HG03139 (cell line): ENCODE measurements around the gene IKBKE.

ENCODE experiments used
- ATAC-seq: cut with Tn5 transposase; IDR thresholded peaks from one replicate; pipeline ENCODE4 v1.9.1; 2021; ENCODE audit not compliant: unreplicated experiment

IKBKE gene

DNA sequence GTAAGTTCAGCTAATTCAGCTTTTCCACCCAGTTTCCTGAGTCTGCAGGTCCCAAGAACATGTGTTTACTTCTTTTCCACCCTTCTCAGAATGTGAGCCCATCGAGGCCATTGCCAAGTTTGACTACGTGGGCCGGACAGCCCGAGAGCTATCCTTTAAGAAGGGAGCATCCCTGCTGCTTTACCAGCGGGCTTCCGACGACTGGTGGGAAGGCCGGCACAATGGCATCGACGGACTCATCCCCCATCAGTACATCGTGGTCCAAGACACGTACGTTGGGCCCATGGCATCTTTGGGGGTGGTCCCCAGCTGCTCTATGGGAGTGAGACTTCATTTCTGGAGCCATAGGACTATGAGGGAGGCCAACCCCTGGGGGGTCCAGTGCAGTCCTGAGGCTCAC is 17.2 kb upstream of the IKBKE start:
- no peak for ATAC-seq

DNA sequence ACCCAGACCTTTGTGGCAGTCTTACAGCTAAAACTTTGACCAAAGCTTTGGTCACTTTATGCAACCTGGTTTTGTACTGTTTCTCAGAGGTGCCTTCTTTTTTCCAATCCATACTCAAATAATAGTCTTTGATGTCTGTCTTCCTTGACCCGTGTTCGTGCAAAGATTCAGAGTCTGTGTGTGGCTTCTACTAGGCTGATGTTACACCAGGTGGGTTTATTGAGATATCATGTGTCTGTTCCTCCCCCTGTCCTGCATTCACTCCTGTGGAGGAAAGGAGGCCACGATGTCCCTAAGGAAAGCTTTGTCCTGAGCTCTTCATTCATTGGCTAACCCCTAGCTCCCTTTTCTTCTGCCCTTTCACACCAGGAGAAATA is 15.0 kb upstream of the IKBKE start:
- no peak for ATAC-seq

DNA sequence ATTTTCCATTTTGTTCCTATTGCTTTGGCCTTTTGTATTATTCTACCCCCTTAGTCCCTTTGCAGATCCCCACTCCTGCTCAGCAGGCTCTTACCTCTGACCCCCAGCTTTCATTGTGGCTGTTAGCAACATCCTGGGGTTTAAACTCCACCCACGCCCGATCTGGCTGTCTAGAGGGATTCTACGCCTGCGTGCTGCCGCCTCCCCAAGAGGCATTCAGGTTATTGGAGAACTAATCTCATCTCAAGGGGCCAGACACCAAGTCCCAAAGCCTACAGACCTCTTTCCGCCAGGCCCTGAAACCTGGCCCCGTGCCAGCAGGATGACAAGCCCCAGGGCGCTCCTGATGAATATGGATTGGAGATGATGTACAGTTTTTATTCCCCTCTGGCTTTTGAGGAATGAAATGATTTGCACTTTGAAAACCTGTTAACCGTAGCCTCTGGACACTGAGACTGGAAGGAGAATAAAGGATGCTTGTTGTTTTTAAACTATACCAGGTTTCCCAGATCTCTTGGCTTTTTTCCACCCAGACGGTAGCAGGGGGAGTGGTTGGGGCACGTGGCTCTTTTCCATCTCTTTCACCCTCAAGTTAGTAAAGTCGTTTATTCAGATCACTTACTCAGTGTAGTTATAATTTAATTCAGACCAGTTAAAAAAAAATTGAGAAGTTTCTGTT is 14.5 kb upstream of the IKBKE start:
- ATAC-seq: no peak

DNA sequence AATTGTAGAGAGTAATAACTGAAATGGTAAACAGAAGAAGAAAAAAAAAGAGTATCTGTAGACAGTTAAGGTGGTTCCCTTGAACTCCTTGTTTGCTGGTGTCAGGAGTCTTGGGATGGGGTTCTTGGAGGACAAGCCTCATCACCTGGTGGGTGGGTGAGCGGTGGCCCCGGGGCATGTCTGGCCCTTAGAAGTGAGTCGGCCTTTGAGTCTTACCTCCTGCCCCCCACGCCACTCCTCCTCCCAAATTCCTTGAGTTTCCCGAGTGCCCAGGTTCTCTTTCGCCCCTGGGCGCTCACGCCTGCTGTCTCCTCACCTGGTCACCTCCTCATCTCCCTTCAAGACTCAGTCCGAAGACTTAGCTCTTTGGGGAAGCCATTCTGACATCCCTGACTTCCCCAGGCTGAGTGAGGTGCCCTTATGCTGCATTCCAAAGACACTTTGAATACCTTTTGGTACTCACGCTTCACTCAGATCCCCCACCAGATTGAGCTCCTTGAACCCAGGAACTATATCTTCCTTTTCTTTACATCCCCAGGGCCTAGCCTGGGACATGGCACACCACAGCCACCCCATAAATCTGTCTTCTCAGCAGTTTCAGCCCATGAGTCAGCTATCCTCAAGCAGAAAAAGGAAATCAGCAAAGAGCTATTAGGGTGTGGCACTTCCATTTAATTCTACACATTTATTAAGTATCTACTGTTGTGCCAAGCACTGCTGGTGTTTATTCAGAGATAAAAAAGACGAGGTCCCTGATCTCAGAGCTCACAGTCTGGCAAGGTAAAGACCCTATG is 13.5 kb upstream of the IKBKE start:
- no peak for ATAC-seq

DNA sequence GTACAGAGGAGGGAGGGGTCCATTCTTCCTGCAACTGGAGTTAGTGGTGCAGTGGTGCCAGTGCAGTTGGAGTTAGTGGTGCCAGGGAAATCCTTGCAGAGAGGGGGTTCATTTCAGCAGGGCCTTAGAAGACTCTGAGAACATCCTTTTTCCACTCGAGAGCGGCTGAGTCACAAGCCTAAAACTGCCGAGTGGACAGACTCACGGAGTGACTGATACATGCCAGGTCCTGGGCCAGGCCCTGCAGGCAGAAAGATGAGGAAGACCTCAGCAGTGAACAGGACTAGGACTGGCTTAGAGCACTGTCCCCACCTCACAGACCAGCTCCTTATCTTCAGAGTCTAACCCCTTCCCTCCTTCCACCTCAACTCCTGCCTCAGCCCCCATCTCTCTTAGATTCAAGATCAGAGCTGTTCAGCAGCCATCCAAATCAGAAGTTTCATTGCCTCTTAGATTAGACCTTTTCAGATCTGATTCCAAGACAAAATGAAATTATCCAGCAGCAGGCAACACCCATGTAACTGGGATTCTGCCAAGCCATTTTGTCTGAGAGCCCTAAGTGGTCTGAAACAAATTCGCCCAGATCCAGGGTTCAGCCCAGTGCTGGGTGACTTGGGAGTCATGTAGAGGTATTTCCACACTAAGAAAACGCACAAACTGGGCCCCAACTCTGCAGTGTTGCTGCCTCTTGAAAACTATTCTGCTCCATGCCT is 12.7 kb upstream of the IKBKE start:
- no peak for ATAC-seq

DNA sequence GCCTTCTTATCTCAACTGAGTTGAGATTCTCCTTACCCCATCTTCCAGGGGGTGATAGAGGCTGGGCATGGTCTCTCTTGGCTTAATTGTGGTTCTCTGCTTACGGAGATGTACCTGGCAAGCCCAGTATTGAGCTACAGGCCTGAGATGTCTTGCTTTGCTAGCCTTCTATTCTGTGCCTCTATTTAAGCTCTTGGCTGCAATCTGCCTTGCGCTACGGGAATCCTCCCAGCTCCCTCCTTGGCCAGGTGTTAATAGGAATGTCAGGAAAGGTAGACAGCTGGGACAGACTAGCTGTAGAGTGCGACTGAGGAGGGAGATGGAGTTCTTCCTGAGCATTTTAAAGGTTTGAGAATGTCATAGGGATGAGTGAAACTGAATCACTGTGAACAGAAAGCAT is 10.6 kb upstream of the IKBKE start:
- no peak for ATAC-seq

DNA sequence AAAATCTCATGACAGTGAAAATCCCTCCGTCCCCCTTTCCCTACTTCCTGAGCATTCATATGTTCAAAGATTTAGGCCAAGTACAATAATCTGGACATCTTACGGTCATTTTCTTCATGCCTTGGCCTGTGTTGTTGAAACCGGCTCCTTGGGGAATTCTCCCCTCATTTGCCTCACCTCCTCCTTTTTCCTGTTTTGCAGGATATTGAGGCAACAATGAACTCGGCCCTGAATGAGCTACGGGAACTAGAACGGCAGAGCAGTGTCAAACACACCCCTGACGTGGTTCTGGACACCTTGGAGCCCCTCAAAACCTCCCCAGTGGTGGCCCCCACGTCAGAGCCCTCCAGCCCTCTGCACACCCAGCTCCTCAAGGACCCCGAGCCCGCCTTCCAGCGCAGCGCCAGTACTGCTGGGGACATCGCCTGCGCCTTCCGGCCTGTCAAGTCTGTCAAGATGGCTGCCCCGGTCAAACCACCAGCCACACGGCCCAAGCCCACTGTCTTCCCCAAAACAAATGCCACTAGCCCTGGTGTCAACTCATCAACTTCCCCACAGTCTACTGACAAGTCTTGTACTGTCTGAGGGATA is 9.3 kb upstream of the IKBKE start:
- no peak for ATAC-seq

DNA sequence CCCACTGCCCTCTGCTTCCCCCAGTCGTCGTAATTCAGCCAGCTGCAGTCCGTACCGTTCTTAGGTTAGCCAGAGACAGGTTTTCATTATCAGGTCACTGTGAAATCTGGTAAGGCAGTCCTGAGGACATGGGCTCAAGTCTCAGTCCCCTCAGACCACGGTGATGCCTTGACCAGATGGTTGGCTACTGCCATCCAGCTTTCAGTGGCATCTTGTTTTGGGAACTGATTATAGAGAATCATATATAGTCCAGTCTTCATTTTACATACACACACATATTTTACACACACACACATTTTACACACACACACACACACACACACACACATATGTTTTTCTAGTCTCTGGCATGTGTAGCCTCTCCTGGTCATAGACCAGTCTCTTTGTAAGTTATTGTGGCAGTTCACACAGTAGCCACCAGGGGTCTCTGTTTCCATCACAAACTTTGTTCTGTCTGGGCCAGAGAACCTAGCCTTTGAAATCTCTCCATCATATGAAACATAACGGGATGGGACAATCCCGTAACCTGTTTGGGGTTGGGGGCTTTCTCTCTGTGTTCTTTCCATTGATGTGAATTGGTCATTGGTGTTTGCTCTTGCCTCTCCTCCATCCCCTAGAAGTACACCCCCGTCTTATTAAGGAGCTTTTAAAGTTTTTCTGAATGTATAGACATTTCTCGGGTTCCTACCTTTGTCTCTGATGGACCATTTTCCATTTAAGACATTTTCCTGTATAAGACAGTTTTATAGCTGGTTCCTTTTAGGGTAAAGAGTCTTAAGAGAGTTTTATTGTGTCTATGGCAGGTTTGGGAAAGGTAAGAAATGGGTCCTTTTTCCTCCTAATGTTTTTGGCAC is 8.4 kb upstream of the IKBKE start:
- no peak for ATAC-seq

DNA sequence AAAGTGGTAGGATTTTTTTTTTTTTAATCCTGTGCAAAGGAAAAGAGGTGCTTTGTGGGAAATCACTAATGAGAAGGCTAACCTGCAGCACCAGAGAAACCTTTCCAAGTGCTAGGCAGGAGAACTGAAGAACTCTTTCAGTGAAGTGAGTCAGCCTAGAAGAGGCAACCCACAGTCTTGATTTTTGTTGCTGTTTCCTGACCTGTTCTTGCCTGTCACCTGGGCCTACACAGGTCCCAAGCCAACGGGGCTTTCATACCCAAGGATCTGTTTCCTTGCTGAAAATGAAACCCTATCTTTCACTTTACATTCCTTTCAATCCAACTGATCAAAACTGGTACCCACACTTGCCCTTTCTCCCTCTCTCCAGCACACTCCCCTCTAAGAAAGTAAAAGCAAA is 7.1 kb upstream of the IKBKE start:
- no peak for ATAC-seq

DNA sequence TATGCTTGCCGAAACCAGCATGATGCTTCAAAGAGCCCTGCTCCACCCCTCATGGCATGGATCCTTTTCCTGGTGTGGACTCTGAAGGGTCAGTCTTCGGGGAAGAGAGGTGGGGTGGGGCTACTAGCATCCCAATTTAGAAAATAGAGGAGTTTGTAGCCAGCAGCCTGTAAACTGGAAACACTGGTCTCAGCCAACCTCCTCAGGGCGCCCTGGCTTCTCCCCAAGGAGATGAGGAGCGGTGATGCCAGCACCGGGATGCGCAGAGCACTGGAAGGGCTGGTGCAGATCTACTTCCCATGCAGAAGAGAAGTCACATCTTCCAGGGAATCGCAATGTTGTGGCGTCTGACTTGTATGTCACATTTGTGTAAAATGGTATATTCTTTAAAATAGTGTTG is 6.4 kb upstream of the IKBKE start:
- ATAC-seq: no peak

DNA sequence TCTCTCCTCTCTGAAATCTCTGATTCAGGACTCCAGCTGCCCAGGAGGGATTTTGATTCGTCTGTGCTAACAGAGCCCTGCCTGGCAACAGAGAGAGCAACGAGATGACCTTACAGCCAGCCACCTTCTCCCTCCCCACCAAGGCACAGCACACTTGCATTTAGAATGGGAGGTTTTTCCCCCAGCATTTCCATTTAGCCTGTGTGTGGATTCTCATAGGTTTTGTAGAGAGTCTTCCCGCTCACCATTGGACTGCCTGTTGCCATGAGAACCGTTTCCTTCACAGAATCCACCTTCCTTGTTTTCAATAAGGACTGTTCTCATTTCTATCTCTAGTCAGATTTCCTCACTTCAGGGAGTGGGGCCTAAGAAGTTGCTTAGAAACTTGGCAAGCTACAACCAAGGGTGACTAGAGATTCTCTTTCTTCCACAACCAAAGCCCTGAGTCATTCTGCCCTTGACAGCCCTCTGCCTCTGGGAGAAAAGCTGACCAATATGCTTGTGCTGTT is 5.8 kb upstream of the IKBKE start:
- no peak for ATAC-seq

DNA sequence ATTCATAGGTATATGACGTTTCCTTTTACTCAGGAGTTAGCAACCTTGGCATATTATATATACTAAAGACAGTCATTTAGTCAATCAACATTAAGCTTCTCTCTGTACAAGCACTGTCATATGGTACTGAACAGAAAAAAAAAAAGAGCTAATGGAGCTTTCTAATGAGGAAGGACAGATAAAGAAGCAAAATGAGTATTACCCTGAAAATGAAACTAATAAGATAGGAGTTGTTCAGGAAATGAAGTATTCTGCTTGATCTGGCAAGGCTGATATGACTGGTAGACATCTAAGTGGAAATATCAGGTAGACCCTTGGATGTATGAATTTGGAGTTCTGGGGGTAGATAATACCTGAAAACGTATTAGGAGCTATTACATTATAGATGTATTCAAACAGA is 4.3 kb upstream of the IKBKE start:
- no peak for ATAC-seq

DNA sequence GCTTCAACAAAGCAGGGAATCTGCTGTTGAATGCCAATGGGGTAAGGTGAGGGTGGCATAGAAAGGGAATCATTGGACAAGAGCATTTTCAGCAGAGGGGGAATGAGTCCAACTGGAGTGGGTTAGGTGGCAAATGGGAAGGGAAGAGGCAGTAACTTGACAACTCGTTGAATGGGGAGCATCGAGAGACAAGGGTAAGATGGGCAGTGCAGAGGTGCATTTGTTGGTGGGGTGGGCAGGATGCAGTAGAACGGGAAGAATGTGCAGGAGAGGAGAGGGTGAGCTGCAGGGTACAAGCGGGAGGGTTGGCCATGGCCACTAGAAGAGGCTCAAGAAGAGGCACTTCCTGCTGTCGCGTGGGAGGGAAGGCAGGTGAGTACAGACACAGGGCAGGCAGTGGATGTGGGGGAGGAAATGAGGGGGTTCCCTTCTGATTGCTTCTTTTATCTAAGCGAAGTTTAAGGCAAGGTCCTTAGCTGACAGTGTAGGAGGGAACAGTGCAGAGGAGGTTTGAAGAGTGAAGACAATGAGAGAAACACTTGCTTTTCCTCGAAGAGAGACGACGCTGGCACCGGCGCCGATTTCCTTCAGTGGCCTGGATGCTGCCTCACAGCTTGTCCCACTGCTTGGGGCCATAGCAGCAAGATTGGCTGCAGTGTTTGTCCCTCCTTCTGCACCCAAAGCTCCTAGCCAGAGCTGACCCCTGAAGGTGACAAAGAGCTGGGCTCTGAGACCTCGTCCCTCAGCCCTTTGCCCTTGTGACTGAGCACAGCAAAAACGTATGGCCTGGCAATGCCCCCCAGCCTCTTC is 3.2 kb upstream of the IKBKE start:
- no peak for ATAC-seq

DNA sequence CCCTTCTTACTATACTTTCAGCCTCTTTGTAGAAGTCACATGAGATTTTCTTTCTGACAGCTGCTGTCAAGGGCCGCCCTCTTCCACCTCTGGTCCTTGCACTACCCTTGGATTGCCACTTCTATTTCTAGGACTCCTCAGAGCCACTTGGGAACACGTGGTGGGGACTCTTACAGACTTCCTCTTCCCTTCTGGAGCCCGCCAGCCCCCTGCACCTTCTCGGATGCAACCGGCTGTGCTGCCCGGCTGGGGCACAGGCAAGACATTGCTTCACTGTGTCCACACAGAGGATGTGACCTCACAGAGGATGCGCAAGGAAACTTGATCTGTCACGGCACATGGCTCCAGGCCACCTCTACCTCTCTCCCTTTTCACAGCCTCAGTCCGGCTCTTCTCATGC is 2.4 kb upstream of the IKBKE start:
- no peak for ATAC-seq

DNA sequence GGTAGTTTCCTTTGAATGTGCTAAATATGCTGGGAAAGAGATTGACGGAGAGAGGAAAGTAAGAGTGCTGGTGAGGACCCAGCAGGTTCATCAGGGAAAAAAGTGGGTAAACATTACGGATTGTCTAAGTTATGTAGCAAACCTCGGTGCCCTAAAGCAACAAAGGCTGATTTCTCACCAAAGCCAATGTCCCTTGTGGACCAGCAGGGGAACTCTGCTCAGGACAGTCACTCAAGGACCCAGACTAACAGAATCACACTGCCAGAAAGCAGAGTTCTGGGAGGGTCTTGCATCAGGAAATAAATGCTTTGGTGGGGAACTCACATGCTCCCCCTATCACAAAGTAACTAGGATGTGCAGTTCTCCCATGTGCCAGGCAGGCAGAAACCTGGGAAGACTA is 1.7 kb upstream of the IKBKE start:
- no peak for ATAC-seq

DNA sequence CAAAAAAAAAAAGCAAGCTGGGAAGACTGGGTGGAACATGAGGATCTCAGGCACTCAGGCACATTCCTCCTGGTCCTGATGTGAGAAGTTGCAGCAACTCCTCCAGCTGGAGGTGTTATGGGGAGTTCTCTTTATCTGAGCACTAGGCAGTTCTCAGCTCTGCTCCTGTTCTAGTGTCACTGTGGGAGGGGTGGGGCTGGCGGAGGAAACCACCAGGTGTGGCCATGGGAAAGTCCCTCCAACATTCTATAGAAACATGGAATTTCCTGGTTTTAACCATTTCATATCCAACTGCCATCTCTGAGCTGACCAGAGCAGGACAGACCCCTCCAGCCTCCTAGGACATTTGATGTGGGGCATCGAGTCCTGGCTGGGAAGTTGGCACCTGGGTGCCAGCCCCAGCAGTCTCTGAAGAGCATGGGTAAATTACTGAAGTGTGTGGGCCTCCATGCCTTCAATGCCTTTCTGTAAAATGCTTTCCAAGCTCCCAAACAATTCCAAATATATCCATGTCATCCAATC is 804 bp upstream of the IKBKE start:
- ATAC-seq: no peak

DNA sequence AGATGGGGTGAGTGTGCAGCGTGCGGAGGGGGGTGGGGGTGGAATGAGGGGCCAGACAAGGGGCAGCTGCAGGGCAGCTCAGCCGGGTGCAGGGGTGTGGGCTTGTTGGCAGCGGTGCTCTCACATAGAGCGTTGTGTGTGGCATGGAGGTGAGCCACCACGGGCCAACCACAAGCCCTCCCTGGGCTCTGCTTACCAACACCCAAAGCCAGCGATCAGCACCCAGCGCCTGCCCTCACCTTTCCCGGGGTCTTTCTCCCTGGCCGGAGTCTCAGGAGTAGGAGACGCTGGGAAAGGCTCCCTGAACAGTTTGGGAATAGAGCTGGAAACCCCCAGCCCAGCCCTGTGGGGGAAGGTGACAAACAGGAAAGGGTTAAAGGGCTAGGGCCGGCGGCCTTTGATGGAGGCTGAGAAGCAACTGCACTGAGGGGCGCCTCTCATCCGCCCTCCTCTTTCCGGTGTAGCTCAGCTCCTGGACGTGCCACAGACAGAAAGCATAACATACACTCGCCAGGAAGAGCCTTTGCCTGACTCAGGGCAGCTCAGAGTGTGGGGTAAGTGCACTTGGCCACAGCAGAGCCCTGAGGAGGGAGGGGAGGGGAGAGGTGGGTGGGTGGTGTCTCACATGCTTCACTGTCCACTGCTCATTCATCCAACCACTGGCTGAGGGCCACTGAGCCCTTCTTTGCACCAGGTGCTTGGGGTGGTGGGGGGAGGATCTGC is 577 bp downstream of the IKBKE start:
- ATAC-seq: no peak

DNA sequence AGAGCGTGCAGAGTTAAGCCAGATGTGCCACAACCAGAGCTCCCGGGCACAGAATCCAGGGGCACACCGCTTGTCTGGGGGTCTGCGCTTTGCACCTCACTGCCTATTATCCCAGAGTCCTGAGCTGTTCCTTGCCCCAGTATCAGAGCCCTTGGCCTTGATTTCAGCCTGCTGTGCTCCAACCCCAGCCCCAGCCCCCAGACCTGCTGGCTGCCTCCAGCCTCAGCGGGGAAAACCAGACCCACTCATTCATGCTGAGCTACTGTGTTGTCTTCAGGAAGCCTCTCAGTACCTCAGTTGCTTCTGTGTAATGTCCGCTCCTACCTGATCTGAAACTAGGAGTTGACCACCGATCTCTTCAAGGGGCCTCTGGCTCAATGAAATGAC is 1.1 kb downstream of the IKBKE start:
- ATAC-seq: no peak

DNA sequence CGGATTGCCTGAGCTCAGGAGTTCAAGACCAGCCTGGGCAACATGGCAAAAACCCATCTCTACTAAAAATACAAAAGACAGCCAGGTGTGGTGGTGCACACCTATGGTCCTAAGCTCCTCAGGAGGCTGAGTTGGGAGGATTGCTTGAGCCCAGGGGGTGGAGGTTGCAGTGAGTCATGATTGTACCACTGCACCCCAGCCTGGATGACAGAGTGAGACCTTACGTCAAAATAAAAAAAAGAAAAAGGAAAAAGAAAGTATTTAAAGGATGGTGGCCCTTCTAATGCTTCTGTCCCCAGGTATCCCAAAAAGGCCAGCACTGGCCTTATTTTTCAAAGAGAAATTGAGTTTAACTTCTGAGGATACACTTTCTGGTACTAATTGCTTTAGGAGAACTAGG is 1.7 kb downstream of the IKBKE start:
- no peak for ATAC-seq
